GM12878 (cell line): ENCODE measurements around the gene UQCR10. TPM values are rescaled to one million over a fixed set of nuclear protein-coding genes. Genes with fewer than 3 reads are reported as not detected.

Experiments used
- ATAC-seq: fragments of 200-7000 bp; cut with Tn5 transposase; 3 replicates; pipeline ENCODE4 v1.9.1; 2020; ENCODE audit warnings: mild to moderate bottlenecking, moderate library complexity
- BruUV-seq: library from RNA; stranded (reverse); fragments of 400-500 nt; replicated peaks from 2 replicates; lab custom pipeline; 2021; lab: Mats Ljungman, UMichigan
- CTCF ChIA-PET: fragments of 300-600 bp; sonication (Branson Sonifier 250); formaldehyde crosslinking; extraction: SDS; loops from one replicate; lab custom pipeline; 2021; ENCODE audit warnings: inconsistent platforms; lab: Yijun Ruan, JAX
- POLR2A ChIA-PET: fragments of 350-600 bp; formaldehyde crosslinking; extraction: SDS; loops from one replicate; lab custom pipeline; 2021; ENCODE audit warnings: inconsistent platforms; lab: Charles Lee
- RAD21 ChIA-PET: fragments of 300-600 bp; sonication (Branson Sonifier 250); formaldehyde crosslinking; loops from one replicate; lab custom pipeline; 2023; ENCODE audit warnings: antibody characterized with exemption; ENCODE audit not compliant: unreplicated experiment; lab: Charles Lee
- SMC1A ChIA-PET: fragments of 300-600 bp; sonication (Branson Sonifier 250); formaldehyde crosslinking; loops from one replicate; lab custom pipeline; 2023; ENCODE audit not compliant: unreplicated experiment, uncharacterized antibody; lab: Charles Lee
- DNase-seq: peaks from one replicate; pipeline ENCODE4 v3.0.0-alpha.2; 2011; ENCODE audit warnings: low read depth, low spot score
- FAIRE-seq: peaks from 3 replicates; lab custom pipeline; 2011; peaks lifted over from hg19 to GRCh38; lab: Jason Lieb, UNC
- H2AFZ ChIP-seq: 2 replicates; pipeline ENCODE4 v1.6.0; 2011; ENCODE audit warnings: low read depth, low read length, control low read depth; ENCODE audit not compliant: control insufficient read depth
- H3K27ac ChIP-seq: 2 replicates; pipeline ENCODE4 v1.5.1; 2011; ENCODE audit warnings: control low read depth; ENCODE audit not compliant: control insufficient read depth, insufficient read depth
- H3K27me3 ChIP-seq, 2 experiments: replicated peaks in 1 of 2; 2 replicates each; pipeline versions ENCODE4 v1.6.0 to v1.6.1; 2011; ENCODE audit warnings: low read length in 1 of 2; ENCODE audit not compliant: control insufficient read depth in 2 of 2, insufficient read depth in 2 of 2
- H3K36me3 ChIP-seq, 2 experiments: 2 replicates each; pipeline ENCODE4 v1.5.1; 2011; ENCODE audit warnings: low read length in 1 of 2; ENCODE audit not compliant: control insufficient read depth in 2 of 2, insufficient read depth in 2 of 2
- H3K4me1 ChIP-seq: 2 replicates; pipeline ENCODE4 v1.6.1; 2011; ENCODE audit warnings: mild to moderate bottlenecking, low read length, moderate library complexity, mixed read lengths; ENCODE audit not compliant: control insufficient read depth, insufficient read depth
- H3K4me2 ChIP-seq: 2 replicates; pipeline ENCODE4 v1.6.0; 2011; ENCODE audit warnings: control low read depth; ENCODE audit not compliant: control insufficient read depth, insufficient read depth
- H3K4me3 ChIP-seq: fragments of 200-600 bp; sonication (generic); 2 replicates; pipeline ENCODE4 v1.5.1; 2016
- H3K79me2 ChIP-seq: 2 replicates; pipeline ENCODE4 v1.6.0; 2011; ENCODE audit warnings: low read length; ENCODE audit not compliant: control insufficient read depth, insufficient read depth
- H3K9ac ChIP-seq: 2 replicates; pipeline ENCODE4 v1.8.0; 2011; ENCODE audit warnings: low read length, control low read depth, mixed read lengths; ENCODE audit not compliant: control insufficient read depth, insufficient read depth
- H3K9me3 ChIP-seq: replicated peaks from 3 replicates; pipeline ENCODE4 v1.5.1; 2011; ENCODE audit warnings: mild to moderate bottlenecking, low read length; ENCODE audit not compliant: control insufficient read depth, insufficient read depth
- H4K20me1 ChIP-seq: 2 replicates; pipeline ENCODE4 v1.6.0; 2011; ENCODE audit not compliant: control insufficient read depth, insufficient read depth
- CHD1 ChIP-seq: IDR thresholded peaks from 2 replicates; pipeline ENCODE4 v1.6.1; 2012; ENCODE audit warnings: low read depth, low read length, improper control_type of control experiment
- KAT2A ChIP-seq: conservative IDR thresholded peaks from 2 replicates; pipeline ENCODE4 v1.6.1; 2011; ENCODE audit warnings: low read depth, low read length; ENCODE audit not compliant: control insufficient read depth
- MYC ChIP-seq: IDR thresholded peaks from 2 replicates; pipeline ENCODE4 v1.6.1; 2011; ENCODE audit warnings: mild to moderate bottlenecking, low read length, moderate library complexity, inconsistent platforms; ENCODE audit not compliant: insufficient read depth, insufficient replicate concordance, insufficient read length, severe bottlenecking
- NFYB ChIP-seq: IDR thresholded peaks from 2 replicates; pipeline ENCODE4 v1.6.1; 2011; ENCODE audit warnings: low read depth, mild to moderate bottlenecking, low read length, improper control_type of control experiment, moderate library complexity; ENCODE audit not compliant: insufficient read depth
- PAX8 ChIP-seq: fragments of 450-650 bp; IDR thresholded peaks from 2 replicates; pipeline ENCODE4 v1.6.1; 2017; ENCODE audit warnings: mild to moderate bottlenecking, moderate library complexity
- POLR2AphosphoS2 ChIP-seq: IDR thresholded peaks from 2 replicates; pipeline ENCODE4 v1.6.1; 2011; ENCODE audit warnings: low read depth, mild to moderate bottlenecking, low read length, improper control_type of control experiment, moderate library complexity
- STAT3 ChIP-seq: IDR thresholded peaks from 2 replicates; pipeline ENCODE4 v1.6.1; 2011; ENCODE audit warnings: low read depth, low read length, improper control_type of control experiment
- TAF1 ChIP-seq: IDR thresholded peaks from 2 replicates; pipeline ENCODE4 v1.6.1; 2011; ENCODE audit warnings: mild to moderate bottlenecking, low read depth, low read length, borderline replicate concordance
- YY1 ChIP-seq: IDR thresholded peaks from 2 replicates; pipeline ENCODE4 v1.6.1; 2011; ENCODE audit warnings: low read depth, mild to moderate bottlenecking, low read length
- ZBTB40 ChIP-seq: fragments of 450-650 bp; IDR thresholded peaks from 2 replicates; pipeline ENCODE4 v1.6.1; 2016; ENCODE audit warnings: mild to moderate bottlenecking, moderate library complexity, borderline replicate concordance
- WGBS: methylation state at CpG from one replicate; pipeline ENCODE4 v1.1.6; 2016; ENCODE audit warnings: low lambda C conversion rate; ENCODE audit not compliant: insufficient replicate concordance, insufficient coverage; ENCODE audit errors: missing lambda C conversion rate; 5-methylcytosine and 5-hydroxymethylcytosine counted together
- in situ Hi-C: fragments of 300-500 bp; cut with MboI; formaldehyde crosslinking; loops from 9 replicates; pipeline ENCODE4 v1.14.3; 2018; ENCODE audit warnings: mixed read lengths
- intact Hi-C: fragments of 100-400 bp; cut with micrococcal nuclease; formaldehyde crosslinking; loops from one replicate; pipeline ENCODE4 v1.14.2; 2022; ENCODE audit not compliant: unreplicated experiment
- polyA plus RNA-seq, 11 experiments: library from polyadenylated mRNA; depleted of rRNA in 4 of 11; unstranded in 6 of 11; stranded (reverse) in 5 of 11; fragments of >200 nt; fragmentation: Nextera tagmentation in 4 of 11; fragmentation: Illumina TruSeq in 1 of 11; extraction: Ambion mirVana in 4 of 11; extraction: Trizol in 1 of 11; gene quantifications; 1 replicate in 1 of 11; 2 replicates in 10 of 11; pipeline versions ENCODE4 v1.2.1 to v1.2.3, GENCODE V29; 2011 to 2016; ENCODE audit warnings: inconsistent platforms in 2 of 11, missing spikeins in 2 of 11, low read depth in 1 of 11
- total RNA-seq, 4 experiments: library from RNA; depleted of rRNA in 3 of 4; stranded (reverse); fragments of >200 nt in 3 of 4; fragmentation: Illumina TruSeq in 1 of 4; extraction: Trizol in 1 of 4; gene quantifications; 2 replicates each; pipeline versions ENCODE4 v1.2.1 to v1.2.3, GENCODE V29; 2013 to 2021
- TF ChIP-seq, protein P1 (sequence below): IDR thresholded peaks from 2 replicates; pipeline ENCODE4 v1.6.1; 2011; ENCODE audit warnings: low read depth, low read length, improper control_type of control experiment, borderline replicate concordance

UQCR10 gene
- total and polyA plus RNA-seq, 10 of the 15 experiments (the other 5 are each of a cell fraction or from before 2014, with no cell fraction given): 144 to 1,021 (median 214) TPM

GRCh38 chr22:29738118-29738815, 28.9 kb upstream of the UQCR10 start:
- Histone ChIP-seq H3K79me2 (no peaks in the 10 kb centered on the region), H3K4me3 (no peak overlapping the region), H4K20me1 (no peaks in the 10 kb centered on the region), H3K36me3 (no peaks in the 10 kb centered on the region; a peak in 1 of 4 replicates), H3K27me3 (no peaks in the 10 kb centered on the region), H2AFZ (no peak overlapping the region), H3K9me3 (no peaks in the 10 kb centered on the region), H3K9ac (no peak overlapping the region), H3K4me2 (no peak overlapping the region), H3K4me1 (peaks cover 3% of the 10 kb centered on the region; the same call in 1 of the 2 replicates), H3K27ac (no peak overlapping the region)
- POLR2A ChIA-PET: no interaction called here
- in situ Hi-C loops (no loop called here), intact Hi-C loops (no loop called here)
- 79% methylated on average over 14 of the region's 15 CpGs for WGBS
- no TSS peak for BruUV-seq
- DNase-seq (no peak), FAIRE-seq (no peak), ATAC-seq (no peak)
- RAD21 ChIA-PET: no interaction called here
- SMC1A ChIA-PET: no interaction called here
- CTCF ChIA-PET: no interaction called here
- no peak for TF ChIP-seq CHD1

- CTCF ChIA-PET: interaction anchor here (1.2 kb wide), 1 partner anchor 150 kb away, joined by 3 read pairs; no protein-coding TSS in a partner anchor
- no peak for DNase-seq
- 84% methylated on average over 16 of the region's 17 CpGs for WGBS
- Histone ChIP-seq H3K27ac (no peak overlapping the region), H4K20me1 (no peaks in the 10 kb centered on the region), H3K4me1 (no peaks in the 10 kb centered on the region), H3K27me3 (no peaks in the 10 kb centered on the region), H3K36me3 (no peaks in the 10 kb centered on the region; a peak in 1 of 4 replicates), H2AFZ (no peak overlapping the region), H3K9me3 (no peaks in the 10 kb centered on the region), H3K4me3 (no peak overlapping the region), H3K79me2 (no peaks in the 10 kb centered on the region), H3K4me2 (no peak overlapping the region), H3K9ac (no peak overlapping the region)
- SMC1A ChIA-PET: interaction anchor here (0.5 kb wide), 1 partner anchor 263 kb away, joined by 3 read pairs; no protein-coding TSS in a partner anchor
- POLR2A ChIA-PET: no interaction called here
- intact Hi-C loops: no loop called here
- no peak for ATAC-seq
- RAD21 ChIA-PET: no interaction called here
- no peak for FAIRE-seq
- no TSS peak for BruUV-seq
- in situ Hi-C loops: no loop called here
- TF ChIP-seq NFYB (no peak), PAX8 (no peak), MYC (no peak), ZBTB40 (no peak), YY1 (no peak), KAT2A (no peak), TAF1 (no peak), STAT3 (no peak), POLR2AphosphoS2 (no peak)
- TF ChIP-seq, protein P1, sequence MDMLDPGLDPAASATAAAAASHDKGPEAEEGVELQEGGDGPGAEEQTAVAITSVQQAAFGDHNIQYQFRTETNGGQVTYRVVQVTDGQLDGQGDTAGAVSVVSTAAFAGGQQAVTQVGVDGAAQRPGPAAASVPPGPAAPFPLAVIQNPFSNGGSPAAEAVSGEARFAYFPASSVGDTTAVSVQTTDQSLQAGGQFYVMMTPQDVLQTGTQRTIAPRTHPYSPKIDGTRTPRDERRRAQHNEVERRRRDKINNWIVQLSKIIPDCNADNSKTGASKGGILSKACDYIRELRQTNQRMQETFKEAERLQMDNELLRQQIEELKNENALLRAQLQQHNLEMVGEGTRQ: no peak
These were observed 27.8 kb upstream of the UQCR10 start for GRCh38 chr22:29739346-29739875.
